GM23338 (cell line): ENCODE data around the gene TOMM70. TPM values are rescaled to one million over a fixed set of nuclear protein-coding genes. Genes with fewer than 3 reads are reported as not detected.

Experiments used
- ATAC-seq: fragments of 200-7000 bp; cut with Tn5 transposase; 3 replicates; pipeline ENCODE4 v1.9.1; 2020
- DNase-seq: peaks from one replicate; pipeline ENCODE4 v3.0.0-alpha.2; 2015; ENCODE audit warnings: low spot score
- H2AFZ ChIP-seq: fragments of 200-600 bp; sonication (generic); 2 replicates; pipeline ENCODE4 v1.8.0; 2016; ENCODE audit warnings: antibody characterized with exemption, mild to moderate bottlenecking, moderate library complexity
- H3F3A ChIP-seq: fragments of 200-600 bp; sonication (generic); replicated peaks from 2 replicates; pipeline ENCODE4 v1.8.0; 2017; ENCODE audit warnings: antibody characterized with exemption, mixed run types, low read depth
- H3K27ac ChIP-seq: fragments of 200-600 bp; sonication (generic); 2 replicates; pipeline ENCODE4 v1.6.1; 2016; ENCODE audit warnings: low read depth
- H3K27me3 ChIP-seq: fragments of 200-600 bp; sonication (generic); 2 replicates; pipeline ENCODE4 v1.8.0; 2016; ENCODE audit warnings: mild to moderate bottlenecking, mixed run types, moderate library complexity; ENCODE audit not compliant: insufficient read depth
- H3K36me3 ChIP-seq: fragments of 200-600 bp; sonication (generic); 2 replicates; pipeline ENCODE4 v1.8.0; 2016; ENCODE audit warnings: mild to moderate bottlenecking; ENCODE audit not compliant: insufficient read depth
- H3K4me1 ChIP-seq: fragments of 200-600 bp; sonication (generic); 2 replicates; pipeline ENCODE4 v1.8.0; 2016; ENCODE audit warnings: mild to moderate bottlenecking, moderate library complexity; ENCODE audit not compliant: insufficient read depth
- H3K4me2 ChIP-seq: fragments of 200-600 bp; sonication (generic); 2 replicates; pipeline ENCODE4 v1.7.1; 2017; ENCODE audit warnings: mixed run types
- H3K4me3 ChIP-seq: fragments of 200-600 bp; sonication (generic); 2 replicates; pipeline ENCODE4 v1.6.1; 2016; ENCODE audit warnings: mixed run types
- H3K79me2 ChIP-seq: fragments of 200-600 bp; sonication (generic); replicated peaks from 2 replicates; pipeline ENCODE4 v1.8.0; 2017; ENCODE audit warnings: mild to moderate bottlenecking; ENCODE audit not compliant: insufficient read depth
- H3K9me2 ChIP-seq: fragments of 200-600 bp; sonication (generic); 2 replicates; pipeline ENCODE4 v1.8.0; 2017; ENCODE audit not compliant: insufficient read depth
- H4K20me1 ChIP-seq: fragments of 200-600 bp; sonication (generic); replicated peaks from 2 replicates; pipeline ENCODE4 v1.8.0; 2017; ENCODE audit warnings: mild to moderate bottlenecking; ENCODE audit not compliant: insufficient read depth
- H3K27ac Mint-ChIP-seq: 2 replicates; pipeline ENCODE4 v1.8.0; 2020; ENCODE audit warnings: inconsistent platforms, mild to moderate bottlenecking, moderate library complexity, mixed read lengths
- H3K27me3 Mint-ChIP-seq: 3 replicates; pipeline ENCODE4 v1.8.0; 2022; ENCODE audit warnings: low read depth, mild to moderate bottlenecking, moderate library complexity, mixed read lengths, inconsistent platforms; ENCODE audit not compliant: insufficient read depth, poor library complexity
- H3K36me3 Mint-ChIP-seq: 3 replicates; pipeline ENCODE4 v1.8.0; 2021; ENCODE audit warnings: low read depth, mild to moderate bottlenecking, inconsistent platforms, moderate library complexity, mixed read lengths
- H3K4me1 Mint-ChIP-seq: 3 replicates; pipeline ENCODE4 v1.8.0; 2020; ENCODE audit warnings: mild to moderate bottlenecking, inconsistent platforms, mixed read lengths
- H3K4me3 Mint-ChIP-seq: 3 replicates; pipeline ENCODE4 v1.8.0; 2021; ENCODE audit warnings: moderate library complexity, mild to moderate bottlenecking, inconsistent platforms, mixed read lengths
- H3K9me3 Mint-ChIP-seq: 3 replicates; pipeline ENCODE4 v1.8.0; 2020; ENCODE audit warnings: moderate library complexity, mild to moderate bottlenecking, inconsistent platforms, mixed read lengths
- CREB1 ChIP-seq: fragments of 250-450 bp; sonication (Bioruptor Pico); IDR thresholded peaks from 2 replicates; pipeline ENCODE4 v1.5.0; 2020; ENCODE audit warnings: low read depth, mild to moderate bottlenecking, moderate library complexity
- CTCF ChIP-seq, 2 experiments: fragments of 200-600 bp in 1 of 2; sonication (generic) in 1 of 2; conservative IDR thresholded peaks; 2 replicates each; pipeline versions ENCODE4 v1.5.1 to v1.6.1; 2016 to 2017; ENCODE audit warnings: antibody characterized with exemption in 2 of 2, low read depth in 2 of 2, mild to moderate bottlenecking in 2 of 2, moderate library complexity in 1 of 2
- EZH2 ChIP-seq: fragments of 200-600 bp; sonication (generic); IDR thresholded peaks from one replicate; pipeline ENCODE4 v1.8.0; 2017; ENCODE audit warnings: antibody characterized with exemption, mild to moderate bottlenecking, low read depth; ENCODE audit not compliant: unreplicated experiment
- EZH2phosphoT487 ChIP-seq: fragments of 200-600 bp; sonication (generic); IDR thresholded peaks from one replicate; pipeline ENCODE4 v1.8.1; 2018; ENCODE audit warnings: antibody characterized with exemption; ENCODE audit not compliant: unreplicated experiment
- JUNB ChIP-seq: IDR thresholded peaks from one replicate; pipeline ENCODE4 v1.6.1; 2016; ENCODE audit warnings: antibody characterized with exemption; ENCODE audit not compliant: unreplicated experiment
- POLR2AphosphoS5 ChIP-seq: IDR thresholded peaks from 2 replicates; pipeline ENCODE4 v1.6.1; 2016; ENCODE audit warnings: antibody characterized with exemption, low read depth
- ZNF331 ChIP-seq: fragments of 250-450 bp; sonication (Bioruptor Pico); IDR thresholded peaks from 2 replicates; pipeline ENCODE4 v1.5.0; 2020; ENCODE audit warnings: low read depth, mild to moderate bottlenecking, moderate library complexity
- polyA plus RNA-seq: library from polyadenylated mRNA; unstranded; fragments of >200 nt; fragmentation: Nextera tagmentation; extraction: Ambion mirVana; gene quantifications from 2 replicates; pipeline ENCODE4 v1.2.1, GENCODE V29; 2016
- total RNA-seq: library from RNA; depleted of rRNA; stranded (reverse); fragments of >200 nt; shearing (Covaris generic); gene quantifications from 2 replicates; pipeline ENCODE4 v1.2.3, GENCODE V29; 2014

Gene TOMM70
- total and polyA plus RNA-seq, 2 experiments from 2014 or later: 29.5 to 66.8 TPM

- peaks cover 9% of the 10 kb centered on the region for H3K27me3 ChIP-seq
- no peaks in the 10 kb centered on the region for H3K9me3 Mint-ChIP-seq
- peaks cover 4% of the 10 kb centered on the region for H3K27me3 Mint-ChIP-seq
- H3K36me3 ChIP-seq: no peaks in the 10 kb centered on the region; the same call in 1 of the 2 replicates
- H2AFZ ChIP-seq: peak overlapping the region; percentile 4
- H3K79me2 ChIP-seq: no peaks in the 10 kb centered on the region
- H3K9me2 ChIP-seq: no peaks in the 10 kb centered on the region
- TF ChIP-seq CTCF (conservative IDR thresholded peaks at IDR 0.05; ENCODE audit: low read depth in 2 of 2) (0 out of 4 replicates have a peak, but pooled peaks of 1 of the 2 experiments have one; percentile 4), JUNB (no peak)
- peak overlapping the region; percentile 97 for H3K27ac Mint-ChIP-seq
- DNase-seq (peak; percentile 66), ATAC-seq (peak; percentile 68)
- peak overlapping the region; percentile 88 for H3K4me3 Mint-ChIP-seq
- no peaks in the 10 kb centered on the region; the same call in 2 of the 3 replicates for H3K36me3 Mint-ChIP-seq
- no peaks in the 10 kb centered on the region for H4K20me1 ChIP-seq
- H3K4me1 Mint-ChIP-seq: peaks cover 13% of the 10 kb centered on the region
- H3F3A ChIP-seq: 0 out of 2 replicates have a peak, but pooled peaks cover 2% of the 10 kb centered on the region
- peak overlapping the region; percentile 85 for H3K4me3 ChIP-seq
- peaks cover 5% of the 10 kb centered on the region; the same call in 1 of the 2 replicates for H3K4me1 ChIP-seq
- H3K4me2 ChIP-seq: peak overlapping the region; percentile 99
- H3K27ac ChIP-seq: no peak overlapping the region
Measured at GRCh38 chr3:100335434-100335833, 65.5 kb downstream of the TOMM70 start.

- Mint-ChIP-seq H3K9me3 (no peaks in the 10 kb centered on the region), H3K27me3 (peaks cover 4% of the 10 kb centered on the region), H3K27ac (peak within 1 kb of the TSS; percentile 97), H3K36me3 (no peaks in the 10 kb centered on the region; the same call in 2 of the 3 replicates), H3K4me1 (peaks cover 13% of the 10 kb centered on the region), H3K4me3 (peak within 1 kb of the TSS; percentile 88)
- ATAC-seq: peak; percentile 92
- Histone ChIP-seq H3K27me3 (peaks cover 9% of the 10 kb centered on the region), H3F3A (0 out of 2 replicates have a peak, but pooled peaks cover 2% of the 10 kb centered on the region), H2AFZ (peak within 1 kb of the TSS; percentile 100), H3K9me2 (no peaks in the 10 kb centered on the region), H3K79me2 (no peaks in the 10 kb centered on the region), H3K4me2 (peak within 1 kb of the TSS; percentile 99), H3K4me3 (peak within 1 kb of the TSS; percentile 85), H3K27ac (peak within 1 kb of the TSS; percentile 91; the same call in 1 of the 2 replicates), H4K20me1 (no peaks in the 10 kb centered on the region), H3K4me1 (peaks cover 5% of the 10 kb centered on the region; the same call in 1 of the 2 replicates), H3K36me3 (no peaks in the 10 kb centered on the region; the same call in 1 of the 2 replicates)
- peak; percentile 97 for DNase-seq
- TF ChIP-seq CREB1 (CRISPR knock-in tag) (peak; percentile 81), ZNF331 (CRISPR knock-in tag) (0 out of 2 replicates have a peak, but pooled peaks have one; percentile 0), JUNB (no peak), EZH2phosphoT487 (no peak), EZH2 (no peak), POLR2AphosphoS5 (peak; percentile 86)
Measured at GRCh38 chr3:100334488-100335351, 66.2 kb downstream of the TOMM70 start, which contains the start of gene NIT2. Gene NIT2 (plus strand): TSS chr3:100334757. CDS start chr3:100334792, 35 bp downstream.
